ENCODE measurements around the gene ELOVL6.

ELOVL6 gene

GRCh38 chr4:110149089-110149488 lies 49.3 kb downstream of the ELOVL6 start:
- TF ChIP-seq CTCF (conservative IDR thresholded peaks at IDR 0.05; ENCODE audit: low read depth, low read length) = no peak

GRCh38 chr4:110142461-110142860 lies 56.0 kb downstream of the ELOVL6 start:
- no peak for TF ChIP-seq CTCF (conservative IDR thresholded peaks at IDR 0.05; ENCODE audit: low read depth, low read length)
- no peak for DNase-seq (ENCODE audit: low read depth)
- no peak overlapping the region for H3K4me3 ChIP-seq (ENCODE audit: low read depth, low read length)

More at GRCh38 chr4:110149089-110149488, 49.3 kb downstream of the ELOVL6 start:
- DNase-seq (ENCODE audit: low read depth) = no peak
- no peak overlapping the region for H3K4me3 ChIP-seq (ENCODE audit: low read depth, low read length)

GRCh38 chr4:110139815-110140214 lies 58.6 kb downstream of the ELOVL6 start:
- no peak for TF ChIP-seq CTCF (conservative IDR thresholded peaks at IDR 0.05; ENCODE audit: low read depth, low read length)
- no peak overlapping the region for H3K4me3 ChIP-seq (ENCODE audit: low read depth, low read length)
- DNase-seq (ENCODE audit: low read depth) = no peak

GRCh38 chr4:110139111-110139510 lies 59.3 kb downstream of the ELOVL6 start:
- H3K4me3 ChIP-seq (ENCODE audit: low read depth, low read length) = no peak overlapping the region
- no peak for TF ChIP-seq CTCF (conservative IDR thresholded peaks at IDR 0.05; ENCODE audit: low read depth, low read length)
- DNase-seq (ENCODE audit: low read depth) = no peak

- H3K4me3 ChIP-seq (ENCODE audit: low read depth, low read length) = no peak overlapping the region
- no peak for DNase-seq (ENCODE audit: low read depth)
- TF ChIP-seq CTCF (conservative IDR thresholded peaks at IDR 0.05; ENCODE audit: low read depth, low read length) = no peak
These were observed 59.9 kb downstream of the ELOVL6 start for GRCh38 chr4:110138551-110138950.

GRCh38 chr4:110137829-110138228 lies 60.6 kb downstream of the ELOVL6 start:
- DNase-seq (ENCODE audit: low read depth) = no peak
- no peak for TF ChIP-seq CTCF (conservative IDR thresholded peaks at IDR 0.05; ENCODE audit: low read depth, low read length)
- H3K4me3 ChIP-seq (ENCODE audit: low read depth, low read length) = no peak overlapping the region

- H3K4me3 ChIP-seq (ENCODE audit: low read depth, low read length) = no peak overlapping the region
- peak; percentile 65 for DNase-seq (ENCODE audit: low read depth)
- TF ChIP-seq CTCF (conservative IDR thresholded peaks at IDR 0.05; ENCODE audit: low read depth, low read length) = no peak
These were observed 62.9 kb downstream of the ELOVL6 start for GRCh38 chr4:110135523-110135922.

Data from choroid plexus epithelial cell (primary cell).